HFFc6 (cell line): Measurements from ENCODE around the gene RBFOX2. TPM values are rescaled to one million over a fixed set of nuclear protein-coding genes. Genes with fewer than 3 reads are reported as not detected.
A peak's percentile ranks its signal among the peaks of the same experiment; 100 is the strongest.
"Not testable (repeated sequence)": the region's sequence is repeated elsewhere in the genome, so short reads cannot be mapped to it uniquely, and the experiment has no call there.

Source experiments
- DNase-seq: peaks from one replicate; pipeline ENCODE4 v3.0.0-alpha.2; 2018
- H3K27ac Mint-ChIP-seq: 2 replicates; pipeline ENCODE4 v1.8.0; 2020; ENCODE audit warnings: mild to moderate bottlenecking, mixed read lengths
- H3K27me3 Mint-ChIP-seq: 2 replicates; pipeline ENCODE4 v1.8.0; 2021; ENCODE audit warnings: mild to moderate bottlenecking, moderate library complexity, mixed read lengths; ENCODE audit not compliant: insufficient read depth
- H3K36me3 Mint-ChIP-seq: 2 replicates; pipeline ENCODE4 v1.8.0; 2021; ENCODE audit warnings: low read depth, mixed read lengths
- H3K4me1 Mint-ChIP-seq: 2 replicates; pipeline ENCODE4 v1.8.0; 2020; ENCODE audit warnings: low read depth, mixed read lengths
- H3K4me3 Mint-ChIP-seq: 2 replicates; pipeline ENCODE4 v1.8.0; 2020; ENCODE audit warnings: mild to moderate bottlenecking, moderate library complexity, mixed read lengths
- H3K9me3 Mint-ChIP-seq: 2 replicates; pipeline ENCODE4 v1.8.0; 2020; ENCODE audit warnings: mild to moderate bottlenecking, mixed read lengths
- total RNA-seq, 6 experiments: library from RNA; stranded (reverse); fragmentation: NEBNext Ultra II Directional; extraction: Animal tissue kit (Norgen Biotek cat#: 25700); gene quantifications; 2 replicates in 1 of 6; 3 replicates in 5 of 6; pipeline ENCODE4 v1.2.3, GENCODE V29; 2021
- TF ChIP-seq, protein P1 (sequence below): fragments of 200-600 bp; sonication (generic); IDR thresholded peaks from 2 replicates; pipeline ENCODE4 v1.5.0; 2021; ENCODE audit warnings: antibody characterized with exemption, mild to moderate bottlenecking

Gene RBFOX2
- total RNA-seq, 6 experiments from 2014 or later = 139 to 165 (median 155) TPM

DNA sequence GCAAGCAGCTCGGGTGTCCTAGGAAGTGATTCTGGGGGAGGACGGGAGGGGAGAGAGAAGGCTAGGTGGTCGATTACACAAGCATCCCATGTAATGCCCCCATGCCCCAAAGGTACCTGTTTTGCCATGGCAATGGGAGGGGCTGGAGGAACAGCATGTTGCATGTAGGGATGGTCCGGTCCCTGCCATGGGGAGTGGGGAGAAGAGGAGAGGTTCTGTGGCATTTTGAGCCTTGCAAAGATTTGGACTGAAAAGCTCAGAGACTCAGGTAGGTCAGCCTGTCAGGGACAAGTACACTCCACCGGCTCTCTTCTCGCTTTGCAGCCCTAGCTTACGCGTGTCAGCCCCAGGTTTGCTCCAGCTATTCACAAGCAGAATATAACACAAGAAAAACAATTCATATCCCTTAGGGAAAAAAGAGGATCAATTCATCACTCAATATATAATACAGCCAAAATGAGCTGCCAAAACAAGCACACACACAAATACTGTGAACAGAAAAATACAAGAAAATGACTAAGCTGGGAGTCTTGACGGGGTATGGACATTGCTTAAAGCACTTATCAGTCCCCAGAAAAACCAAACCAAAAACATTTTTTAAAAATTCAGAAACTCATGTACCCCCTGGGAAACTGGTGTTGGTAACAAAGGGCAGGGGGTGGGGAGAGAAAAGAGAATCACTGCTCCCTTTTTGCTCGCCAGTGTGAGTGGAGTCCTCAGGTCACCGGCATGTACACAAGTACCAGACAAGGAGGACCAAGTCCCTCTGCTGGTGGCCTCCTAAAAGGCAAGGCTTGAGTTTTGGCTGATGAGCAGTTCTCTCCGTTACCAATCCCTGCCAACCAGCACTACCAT, 289.3 kb downstream of the RBFOX2 start:
- peaks cover 55% of the 10 kb centered on the region for H3K36me3 Mint-ChIP-seq
- TF ChIP-seq, protein P1, sequence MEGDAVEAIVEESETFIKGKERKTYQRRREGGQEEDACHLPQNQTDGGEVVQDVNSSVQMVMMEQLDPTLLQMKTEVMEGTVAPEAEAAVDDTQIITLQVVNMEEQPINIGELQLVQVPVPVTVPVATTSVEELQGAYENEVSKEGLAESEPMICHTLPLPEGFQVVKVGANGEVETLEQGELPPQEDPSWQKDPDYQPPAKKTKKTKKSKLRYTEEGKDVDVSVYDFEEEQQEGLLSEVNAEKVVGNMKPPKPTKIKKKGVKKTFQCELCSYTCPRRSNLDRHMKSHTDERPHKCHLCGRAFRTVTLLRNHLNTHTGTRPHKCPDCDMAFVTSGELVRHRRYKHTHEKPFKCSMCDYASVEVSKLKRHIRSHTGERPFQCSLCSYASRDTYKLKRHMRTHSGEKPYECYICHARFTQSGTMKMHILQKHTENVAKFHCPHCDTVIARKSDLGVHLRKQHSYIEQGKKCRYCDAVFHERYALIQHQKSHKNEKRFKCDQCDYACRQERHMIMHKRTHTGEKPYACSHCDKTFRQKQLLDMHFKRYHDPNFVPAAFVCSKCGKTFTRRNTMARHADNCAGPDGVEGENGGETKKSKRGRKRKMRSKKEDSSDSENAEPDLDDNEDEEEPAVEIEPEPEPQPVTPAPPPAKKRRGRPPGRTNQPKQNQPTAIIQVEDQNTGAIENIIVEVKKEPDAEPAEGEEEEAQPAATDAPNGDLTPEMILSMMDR = peak; percentile 56
- peaks cover 13% of the 10 kb centered on the region for H3K27me3 Mint-ChIP-seq
- H3K27ac Mint-ChIP-seq = peak overlapping the region; percentile 18; the same call in 1 of the 2 replicates
- H3K4me1 Mint-ChIP-seq = peaks cover 47% of the 10 kb centered on the region
- H3K9me3 Mint-ChIP-seq = no peaks in the 10 kb centered on the region
- H3K4me3 Mint-ChIP-seq = no peak overlapping the region
- no peak for DNase-seq

DNA sequence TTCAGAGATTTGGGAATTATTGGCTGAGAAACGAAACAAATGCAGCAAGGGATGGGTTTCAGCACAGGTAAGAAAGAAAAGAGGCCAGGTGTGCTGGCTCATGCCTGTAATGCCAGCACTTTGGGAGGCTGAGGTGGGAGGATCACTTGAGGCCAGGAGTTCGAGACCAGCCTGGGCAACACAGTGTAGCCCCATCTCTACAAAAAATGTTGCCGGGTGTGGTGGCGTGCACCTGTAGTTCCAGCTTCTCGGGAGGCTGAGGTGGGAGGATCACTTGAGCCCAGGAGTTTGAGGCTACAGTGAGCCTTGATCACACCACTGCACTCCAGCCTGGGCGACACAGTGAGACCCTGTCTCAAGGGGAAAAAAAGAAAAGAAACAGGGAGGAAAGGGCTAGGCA, 290.7 kb downstream of the RBFOX2 start:
- Mint-ChIP-seq H3K27me3 (peaks cover 13% of the 10 kb centered on the region), H3K4me1 (peaks cover 33% of the 10 kb centered on the region), H3K36me3 (peaks cover 49% of the 10 kb centered on the region), H3K27ac (peak overlapping the region; percentile 2; the same call in 1 of the 2 replicates)
- not testable (repeated sequence) for H3K9me3 Mint-ChIP-seq, DNase-seq, H3K4me3 Mint-ChIP-seq

DNA sequence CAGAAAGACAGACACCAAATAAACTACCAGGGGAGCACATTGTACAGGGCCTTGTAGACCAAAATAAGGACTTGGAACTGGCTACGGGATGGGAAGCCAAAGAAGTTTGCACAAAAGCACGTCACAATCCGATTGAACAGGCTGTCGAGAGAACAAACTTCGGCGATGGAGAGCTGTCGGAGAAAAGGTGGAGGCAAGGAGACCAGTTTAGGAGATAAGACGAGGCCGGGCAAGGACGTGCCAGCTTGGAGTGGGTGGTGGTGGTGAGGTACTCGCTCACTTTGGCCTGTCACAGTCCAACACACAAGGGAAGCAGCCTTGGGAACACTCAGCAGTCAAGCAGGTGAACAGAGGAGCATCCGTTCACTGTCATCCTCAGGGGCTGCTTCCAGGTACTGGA, 291.9 kb downstream of the RBFOX2 start:
- TF ChIP-seq, protein P1 = no peak
- peaks cover 45% of the 10 kb centered on the region for H3K36me3 Mint-ChIP-seq
- no peak for DNase-seq
- H3K4me1 Mint-ChIP-seq = peaks cover 21% of the 10 kb centered on the region
- H3K4me3 Mint-ChIP-seq = no peak overlapping the region
- no peak overlapping the region for H3K27ac Mint-ChIP-seq
- H3K27me3 Mint-ChIP-seq = peaks cover 8% of the 10 kb centered on the region
- H3K9me3 Mint-ChIP-seq = no peaks in the 10 kb centered on the region

DNA sequence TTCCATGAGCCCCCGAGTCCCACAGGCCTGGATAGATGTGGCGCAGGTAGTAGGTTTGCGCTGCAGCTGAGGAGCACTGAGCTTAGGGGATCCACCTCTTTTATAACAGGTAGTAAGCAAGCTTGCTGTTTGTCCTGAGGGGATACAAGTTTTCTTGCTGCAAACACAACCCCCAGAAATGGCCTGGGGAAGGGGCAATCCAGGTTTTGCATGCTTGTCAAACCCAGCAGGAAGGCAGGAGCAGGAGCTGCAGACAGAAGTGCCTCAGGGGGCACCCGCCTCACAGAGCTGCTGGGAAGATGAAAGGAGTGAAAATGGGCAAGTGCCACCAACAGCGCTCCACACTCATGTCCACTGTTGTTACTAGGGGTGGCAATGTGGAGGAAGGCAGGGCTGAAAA, 292.5 kb downstream of the RBFOX2 start:
- Mint-ChIP-seq H3K9me3 (no peaks in the 10 kb centered on the region), H3K27me3 (peaks cover 8% of the 10 kb centered on the region), H3K4me3 (no peak overlapping the region), H3K36me3 (peaks cover 45% of the 10 kb centered on the region), H3K27ac (no peak overlapping the region; the same call in 1 of the 2 replicates), H3K4me1 (peaks cover 16% of the 10 kb centered on the region)
- DNase-seq = no peak
- TF ChIP-seq, protein P1 = no peak

DNA sequence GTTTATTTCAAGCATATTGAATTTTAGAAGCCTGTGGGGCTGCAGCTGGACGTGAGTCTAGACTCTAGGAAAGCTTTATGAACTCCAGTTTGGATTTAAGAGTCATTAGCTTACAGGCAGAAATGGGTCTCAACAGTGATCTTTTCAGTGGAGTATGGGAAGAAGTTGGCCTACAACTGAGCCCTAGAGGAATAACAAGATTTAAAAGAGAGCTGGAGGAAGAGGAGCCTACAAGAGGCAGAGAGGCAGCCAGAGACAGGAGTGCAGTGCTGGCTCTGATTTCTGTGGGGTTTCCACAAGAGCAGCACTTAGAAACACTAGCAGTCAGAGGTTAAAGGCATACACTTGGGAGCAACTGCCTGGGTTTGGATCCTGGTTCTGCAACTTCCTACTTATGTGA, 293.1 kb downstream of the RBFOX2 start:
- peaks cover 40% of the 10 kb centered on the region for H3K36me3 Mint-ChIP-seq
- H3K27ac Mint-ChIP-seq = peak overlapping the region; percentile 0; the same call in 1 of the 2 replicates
- H3K4me3 Mint-ChIP-seq = no peak overlapping the region
- no peak for DNase-seq
- peaks cover 10% of the 10 kb centered on the region for H3K4me1 Mint-ChIP-seq
- no peaks in the 10 kb centered on the region for H3K9me3 Mint-ChIP-seq
- TF ChIP-seq, protein P1 = no peak
- H3K27me3 Mint-ChIP-seq = peaks cover 10% of the 10 kb centered on the region

DNA sequence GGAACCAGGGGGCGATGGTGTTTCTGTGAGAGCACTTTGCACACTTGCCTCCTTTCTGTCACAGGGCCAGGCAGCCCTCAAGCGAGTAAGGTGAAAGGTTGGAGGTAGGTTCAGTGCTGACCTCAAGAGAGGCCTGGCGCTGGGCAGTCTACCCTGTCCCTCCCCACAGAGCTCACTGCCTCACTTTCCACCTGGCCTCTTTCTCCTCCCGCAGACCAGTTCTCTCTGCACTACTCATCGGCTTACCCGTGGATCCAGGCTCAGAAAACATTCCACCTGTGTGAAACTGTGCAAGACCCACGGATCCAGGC, 294.2 kb downstream of the RBFOX2 start:
- Mint-ChIP-seq H3K4me1 (no peaks in the 10 kb centered on the region), H3K27me3 (peaks cover 10% of the 10 kb centered on the region), H3K27ac (no peak overlapping the region), H3K36me3 (peaks cover 38% of the 10 kb centered on the region), H3K9me3 (no peaks in the 10 kb centered on the region), H3K4me3 (no peak overlapping the region)
- DNase-seq = no peak
- TF ChIP-seq, protein P1 = no peak
